Stimulated activated CD8-positive, alpha-beta memory T cell treated with anti-CD3 and anti-CD28 coated beads, Interleukin-12 subunit alpha, Interleukin-12 subunit beta, amount 100 ng/mL, for 24 hours (primary cell): ENCODE measurements around the gene CADPS.

Experiments used
- DNase-seq: peaks from one replicate; pipeline ENCODE4 v3.0.0-alpha.2; 2020; ENCODE audit errors: extremely low read depth

Gene CADPS

GRCh38 chr3:62502315-62503300 is 372.6 kb downstream of the CADPS start:
- no peak for DNase-seq

- DNase-seq: no peak
These were observed 373.9 kb downstream of the CADPS start for GRCh38 chr3:62501289-62501668.

- DNase-seq: no peak
These were observed 374.5 kb downstream of the CADPS start for GRCh38 chr3:62500556-62501288.

GRCh38 chr3:62497156-62497555 is 378.1 kb downstream of the CADPS start:
- no peak for DNase-seq

- no peak for DNase-seq
These were observed 378.7 kb downstream of the CADPS start for GRCh38 chr3:62496503-62496902.

GRCh38 chr3:62493109-62493801 is 382.0 kb downstream of the CADPS start:
- no peak for DNase-seq

- DNase-seq: no peak
These were observed 392.3 kb downstream of the CADPS start for GRCh38 chr3:62482961-62483360.

GRCh38 chr3:62481962-62482361 is 393.3 kb downstream of the CADPS start:
- no peak for DNase-seq

GRCh38 chr3:62480056-62480455 is 395.2 kb downstream of the CADPS start:
- DNase-seq: no peak

- DNase-seq: no peak
These were observed 395.9 kb downstream of the CADPS start for GRCh38 chr3:62479326-62479725.

GRCh38 chr3:62475306-62475705 is 399.9 kb downstream of the CADPS start:
- no peak for DNase-seq

GRCh38 chr3:62467966-62468722 is 407.1 kb downstream of the CADPS start:
- DNase-seq: no peak

GRCh38 chr3:62462788-62463187 is 412.4 kb downstream of the CADPS start:
- no peak for DNase-seq

GRCh38 chr3:62462104-62462762 is 413.0 kb downstream of the CADPS start:
- DNase-seq: no peak

- DNase-seq: no peak
These were observed 420.3 kb downstream of the CADPS start for GRCh38 chr3:62454916-62455315.

GRCh38 chr3:62453448-62453847 is 421.8 kb downstream of the CADPS start:
- DNase-seq: no peak

- DNase-seq: no peak
These were observed 423.9 kb downstream of the CADPS start for GRCh38 chr3:62451211-62451887.

GRCh38 chr3:62446337-62446940 is 428.8 kb downstream of the CADPS start:
- no peak for DNase-seq

GRCh38 chr3:62445275-62445674 is 429.9 kb downstream of the CADPS start:
- DNase-seq: no peak

- no peak for DNase-seq
These were observed 435.2 kb downstream of the CADPS start for GRCh38 chr3:62439978-62440377.
